ENCODE data around the gene MCM8.
"Not testable (repeated sequence)": the region's sequence is repeated elsewhere in the genome, so short reads cannot be mapped to it uniquely, and the experiment has no call there.

The MCM8 gene

DNA sequence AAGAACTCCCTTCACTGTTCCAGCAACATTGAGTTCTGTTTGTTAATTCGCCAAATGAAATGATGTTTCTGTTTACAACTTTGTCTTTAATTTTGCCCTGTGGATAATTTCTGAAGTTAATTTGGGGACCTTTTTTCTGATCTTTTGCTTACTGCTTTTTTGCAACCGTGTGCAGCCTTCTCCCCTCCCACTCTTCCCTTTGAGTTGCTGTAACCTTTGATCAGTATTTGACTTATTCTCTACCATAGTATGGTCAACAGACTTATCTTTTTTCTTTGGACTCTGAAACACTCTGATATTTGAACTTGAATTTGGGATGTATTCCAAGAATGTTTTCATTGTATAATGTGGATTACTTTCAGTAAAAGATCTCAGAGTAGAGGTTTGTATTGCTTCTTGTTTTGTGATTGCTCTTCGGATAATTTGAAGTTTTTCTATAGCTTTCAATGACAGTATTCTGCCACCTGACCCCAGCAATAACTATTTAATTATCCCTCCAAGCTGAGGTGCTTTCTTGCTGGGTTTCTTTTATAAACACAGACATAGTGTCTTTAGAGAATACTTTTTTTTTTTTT, 57.2 kb downstream of the MCM8 start:
- no peak for DNase-seq

DNA sequence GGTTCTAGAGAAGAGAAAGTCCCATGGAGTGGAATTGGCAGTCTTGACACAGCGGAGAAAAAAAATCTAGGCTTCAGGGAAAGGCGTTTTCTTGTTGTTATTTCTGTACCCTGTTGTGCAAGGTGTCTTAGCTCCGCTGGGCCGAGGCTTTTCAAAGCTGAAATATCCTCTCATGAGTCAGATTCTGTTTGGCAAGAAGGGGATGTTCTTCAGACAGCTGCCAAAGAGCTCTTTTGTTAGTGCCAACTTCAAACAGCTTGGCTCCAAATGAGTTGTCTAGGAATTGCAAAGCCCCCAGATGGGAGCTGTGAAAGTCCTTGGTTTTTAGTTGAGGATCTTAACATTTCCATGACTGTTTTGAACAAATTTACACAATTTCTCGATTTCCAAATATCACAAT, 57.8 kb downstream of the MCM8 start:
- DNase-seq, result no peak

DNA sequence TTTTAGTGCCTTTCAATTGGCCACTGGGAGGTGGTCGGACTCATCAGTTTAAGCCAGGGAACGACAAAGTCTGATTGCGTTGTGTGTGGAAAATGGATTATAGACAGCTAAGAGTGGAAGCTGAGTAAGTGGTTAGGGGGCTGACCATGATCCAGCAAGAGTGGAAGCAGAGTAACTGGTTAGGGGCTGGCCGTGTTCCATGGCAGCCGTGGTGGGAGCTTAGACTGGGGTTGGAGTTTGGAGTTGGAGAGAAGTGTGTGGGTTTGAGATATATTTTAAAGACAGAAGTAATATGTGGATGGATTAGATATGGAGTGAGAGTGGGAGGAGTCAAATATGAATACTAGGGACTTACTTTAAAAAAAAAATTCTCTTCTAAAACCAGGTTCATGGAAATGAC, 61.7 kb downstream of the MCM8 start:
- DNase-seq, result no peak

DNA sequence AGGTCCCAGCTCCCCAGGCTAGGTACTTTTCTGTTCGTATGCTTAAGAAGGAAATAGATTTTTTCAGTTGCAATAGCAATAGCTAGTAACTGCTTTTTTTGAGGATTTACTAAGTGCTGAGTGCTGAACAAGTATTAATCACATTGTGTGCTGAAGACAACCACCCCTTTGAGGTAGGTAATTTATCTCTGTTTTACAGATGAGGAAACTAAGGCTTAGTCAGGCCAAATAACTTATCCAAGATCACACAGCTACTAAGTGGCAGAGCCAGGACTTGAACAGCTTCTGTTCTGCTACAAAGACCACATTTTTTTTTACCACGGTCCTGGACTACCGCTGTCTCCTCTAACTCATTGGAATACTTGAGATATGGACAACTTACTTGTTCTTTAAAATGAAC, 63.6 kb downstream of the MCM8 start:
- DNase-seq, result no peak

DNA sequence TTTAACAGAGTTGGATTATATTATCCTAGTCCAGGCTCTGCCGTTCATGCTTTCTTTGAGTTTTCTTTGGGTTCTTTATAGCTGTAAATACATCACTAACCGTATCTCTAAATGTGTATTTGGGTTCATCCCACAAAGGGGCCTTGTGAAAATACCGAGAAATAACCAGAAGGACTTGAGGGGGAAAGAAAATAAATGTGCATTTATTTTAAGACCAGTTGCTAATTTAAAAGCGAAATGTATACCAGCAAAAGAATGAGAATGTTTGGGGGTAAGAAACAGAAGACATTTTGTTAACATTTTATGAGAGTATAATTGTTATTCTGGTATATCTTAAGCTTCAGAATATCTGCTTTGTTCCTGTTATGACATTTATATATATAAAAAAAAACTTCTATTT, 64.5 kb downstream of the MCM8 start:
- no peak for DNase-seq

DNA sequence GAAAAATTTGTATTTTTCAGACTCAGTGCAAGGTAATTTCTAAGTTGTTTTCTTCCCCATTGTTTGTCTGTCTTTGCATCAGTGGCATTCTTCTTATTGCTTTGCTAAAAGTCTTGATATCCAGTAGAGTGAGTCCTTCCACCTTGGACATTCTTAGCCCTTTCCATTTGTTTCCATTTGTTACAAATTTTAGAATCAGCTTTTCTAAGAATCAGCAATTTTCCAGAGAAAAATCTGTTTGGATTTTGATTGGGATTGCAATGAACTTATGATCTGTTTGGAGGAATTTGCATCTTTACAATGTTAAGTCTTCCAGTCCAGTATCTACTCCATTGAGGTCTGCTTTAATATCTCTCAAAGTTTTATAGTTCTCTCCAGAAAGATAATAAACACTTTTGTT, 67.0 kb downstream of the MCM8 start:
- DNase-seq, result no peak

DNA sequence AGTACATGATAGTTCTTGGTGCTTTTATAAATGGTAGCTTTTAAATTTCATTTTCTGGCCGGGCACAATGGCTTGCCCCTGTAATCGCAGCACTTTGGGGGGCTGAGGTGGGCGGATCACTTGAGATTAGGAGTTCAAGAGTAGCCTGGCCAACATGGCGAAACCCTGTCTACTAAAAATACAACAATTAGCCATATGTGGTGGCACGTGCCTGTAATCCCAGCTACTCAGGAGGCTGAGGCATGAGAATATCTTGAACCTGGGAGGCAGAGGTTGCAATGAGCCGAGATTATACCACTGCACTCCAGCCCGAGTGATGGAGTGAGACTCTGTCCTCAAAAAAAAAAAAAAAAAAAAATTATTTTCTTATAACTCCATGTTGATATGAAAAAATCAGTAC, 67.4 kb downstream of the MCM8 start:
- no peak for DNase-seq

DNA sequence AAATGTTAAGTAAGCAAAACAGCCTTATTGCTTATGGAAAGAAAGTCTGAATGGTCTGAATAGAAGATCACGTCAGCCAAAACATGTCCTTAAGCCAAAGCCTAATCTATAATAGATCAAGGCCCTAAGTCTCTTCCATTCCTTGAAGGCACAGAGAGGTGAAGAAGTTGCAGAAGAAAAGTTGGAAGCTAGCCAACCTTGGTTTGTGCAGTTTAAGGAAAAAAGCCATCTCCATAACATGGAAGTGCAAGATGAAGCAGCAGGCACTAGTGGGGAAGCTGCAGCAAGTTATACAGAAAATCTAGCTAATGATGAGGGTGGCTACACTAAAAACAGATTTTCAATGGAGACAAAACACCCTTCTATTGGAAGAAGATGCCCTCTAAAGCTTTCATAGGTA, 74.3 kb downstream of the MCM8 start:
- DNase-seq, result no peak

DNA sequence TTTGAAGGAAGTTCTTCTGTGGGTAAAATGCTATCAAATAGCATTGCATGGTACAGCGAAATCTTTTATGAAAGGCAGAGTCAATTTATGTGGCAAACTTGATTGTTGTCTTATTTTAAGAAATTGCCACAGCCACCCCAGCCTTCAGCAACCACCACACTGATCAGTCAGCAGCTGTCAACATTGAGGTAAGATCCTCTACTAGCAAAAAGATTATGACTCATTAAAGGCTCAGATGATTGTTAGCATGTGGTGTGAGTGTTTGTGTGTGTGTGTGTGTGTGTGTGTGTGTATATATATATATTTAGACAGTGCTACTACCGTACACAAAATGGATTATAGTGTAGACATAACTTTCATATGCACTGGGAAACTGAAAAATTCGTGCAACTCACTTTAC, 75.6 kb downstream of the MCM8 start:
- DNase-seq, result no peak

DNA sequence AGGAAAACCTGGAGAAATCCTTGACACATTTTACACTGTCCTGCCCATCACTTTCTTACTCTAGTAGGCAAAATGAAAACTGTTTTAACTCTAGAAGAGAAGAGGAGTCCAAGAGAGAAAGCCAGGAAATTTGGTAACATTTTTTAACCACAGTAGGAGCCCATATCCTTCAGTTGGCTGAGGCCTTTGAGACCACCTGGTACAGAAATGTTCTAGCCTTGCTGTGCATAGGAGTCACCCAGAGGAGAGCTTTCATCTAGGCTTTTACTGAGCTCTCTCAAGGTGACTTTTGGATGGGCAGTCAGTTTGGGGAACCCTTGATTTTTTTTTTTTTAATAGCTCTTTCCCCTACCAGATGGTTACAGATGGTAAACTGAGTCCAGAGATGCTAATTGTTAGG, 78.4 kb downstream of the MCM8 start:
- no peak for DNase-seq

DNA sequence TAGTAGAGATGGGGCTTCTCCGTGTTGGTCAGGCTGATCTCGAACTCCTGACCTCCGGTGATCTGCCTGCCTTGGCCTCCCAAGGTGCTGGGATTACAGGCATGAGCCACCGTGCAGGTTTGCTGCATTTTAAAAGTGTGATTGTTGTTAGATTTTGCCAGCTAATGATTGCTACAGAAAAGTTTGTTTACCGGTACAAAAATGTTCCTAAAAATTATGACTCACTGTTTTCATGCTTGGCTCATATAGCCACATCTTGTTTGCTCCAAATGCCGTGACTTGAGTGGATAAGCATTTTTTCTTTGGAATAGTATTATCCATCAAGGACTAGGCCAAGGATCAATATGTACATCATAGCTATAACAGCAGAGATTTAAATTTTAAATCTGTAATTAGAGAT, 79.1 kb downstream of the MCM8 start:
- DNase-seq, result no peak

DNA sequence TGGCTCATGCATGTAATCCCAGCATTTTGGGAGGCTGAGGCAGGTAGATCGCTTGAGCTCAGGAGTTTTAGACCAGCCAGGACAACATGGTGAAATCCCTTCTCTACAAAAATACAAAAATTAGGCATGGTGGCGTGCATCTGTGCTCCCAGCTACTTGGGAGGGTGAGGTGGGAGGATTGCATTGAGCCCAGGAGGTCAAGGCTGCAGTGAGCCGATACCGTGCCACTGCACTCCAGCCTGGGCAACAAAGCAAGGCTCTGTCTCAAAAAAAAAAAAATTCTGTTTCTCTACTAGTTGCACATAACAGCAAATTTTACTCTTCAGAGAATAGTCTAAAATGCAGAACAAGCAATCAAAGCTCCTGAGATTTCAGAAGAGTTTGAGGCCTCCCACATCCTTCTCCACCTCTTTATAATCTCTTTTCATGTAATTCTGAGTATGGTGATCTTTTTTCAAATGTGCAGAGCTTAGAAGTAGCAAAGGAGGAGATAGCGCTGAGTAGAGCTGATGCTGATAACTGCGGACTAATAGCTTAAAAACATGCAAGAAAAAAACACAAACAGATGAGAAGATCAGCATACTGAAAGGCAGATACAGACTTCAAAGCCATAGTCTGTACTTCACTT, 80.1 kb downstream of the MCM8 start:
- no peak for DNase-seq

DNA sequence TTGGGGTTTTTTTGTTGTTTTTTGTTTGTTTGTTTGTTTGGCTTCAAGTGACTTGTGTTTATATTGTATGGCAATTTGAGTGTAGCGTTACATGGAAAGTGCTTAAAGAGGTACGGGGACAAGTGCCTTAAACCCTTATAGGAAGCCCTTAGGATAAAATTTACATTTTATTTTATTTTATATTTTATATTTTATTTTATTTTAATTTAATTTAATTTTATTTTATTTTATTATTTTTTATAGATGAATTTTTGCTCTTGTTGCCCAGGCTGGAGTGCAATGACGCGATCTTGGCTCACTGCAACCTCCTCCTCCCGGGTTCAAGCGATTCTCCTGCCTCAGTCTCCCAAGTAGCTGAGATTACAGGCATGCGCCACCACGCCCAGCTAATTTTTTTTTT, 82.5 kb downstream of the MCM8 start:
- DNase-seq, result not testable (repeated sequence)

DNA sequence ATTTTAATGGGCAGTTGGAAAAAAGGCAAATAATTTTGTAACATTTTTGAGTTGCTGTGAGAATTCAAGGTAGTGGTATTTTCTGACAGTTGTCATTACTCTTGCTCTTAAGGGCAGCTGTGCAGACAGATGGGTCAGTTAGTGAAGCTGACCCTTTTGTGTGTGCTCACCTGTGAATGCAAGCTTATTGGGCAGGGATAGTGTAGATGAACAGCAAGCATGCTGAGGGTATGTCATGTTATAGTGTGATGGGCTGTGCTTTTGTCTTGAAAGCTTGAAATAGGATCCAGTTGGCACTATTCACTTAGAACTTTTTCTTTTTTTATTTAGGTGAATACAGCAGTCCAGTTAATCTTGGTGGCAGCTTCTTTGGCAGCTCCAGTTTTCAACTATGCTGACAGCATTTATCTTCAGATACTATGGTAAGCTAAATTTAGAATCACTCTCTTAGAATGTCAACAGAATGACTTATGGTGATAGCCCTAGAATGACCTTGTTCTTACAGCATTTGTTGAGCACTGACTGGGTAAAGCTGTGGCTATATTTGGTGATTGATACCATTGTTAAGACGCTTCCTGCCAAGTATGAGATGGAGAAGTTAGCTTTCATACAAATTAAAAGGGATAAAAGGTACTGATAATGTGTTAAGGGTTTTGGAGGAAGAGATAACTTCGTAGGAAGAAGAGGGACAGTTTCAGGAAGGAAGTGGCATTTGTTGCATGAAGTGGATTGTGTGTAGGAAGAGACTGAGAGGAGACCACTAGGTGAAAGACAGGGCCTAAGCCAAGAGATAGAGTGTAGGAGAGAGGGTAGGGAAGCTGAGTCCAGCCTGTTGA, 83.9 kb downstream of the MCM8 start:
- no peak for DNase-seq

DNA sequence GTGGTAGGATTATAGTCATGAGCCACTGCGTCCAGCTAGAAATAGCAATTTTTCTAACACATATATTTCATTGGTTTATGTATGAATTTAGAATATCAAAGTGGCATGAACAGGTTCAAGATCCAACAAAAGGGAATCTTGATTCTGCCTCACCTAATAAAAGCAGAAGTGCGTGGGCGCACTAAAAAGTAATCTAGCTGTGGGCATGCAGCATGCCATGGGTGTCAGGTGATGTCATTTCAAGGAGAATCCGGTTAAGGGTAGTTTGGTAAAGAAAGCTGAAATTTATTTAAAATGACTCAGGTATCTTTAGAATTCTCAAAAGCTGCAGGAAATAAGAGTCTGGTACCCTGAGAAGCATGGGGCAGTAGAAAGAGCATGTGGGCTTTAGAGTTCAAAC, 85.8 kb downstream of the MCM8 start:
- no peak for DNase-seq

DNA sequence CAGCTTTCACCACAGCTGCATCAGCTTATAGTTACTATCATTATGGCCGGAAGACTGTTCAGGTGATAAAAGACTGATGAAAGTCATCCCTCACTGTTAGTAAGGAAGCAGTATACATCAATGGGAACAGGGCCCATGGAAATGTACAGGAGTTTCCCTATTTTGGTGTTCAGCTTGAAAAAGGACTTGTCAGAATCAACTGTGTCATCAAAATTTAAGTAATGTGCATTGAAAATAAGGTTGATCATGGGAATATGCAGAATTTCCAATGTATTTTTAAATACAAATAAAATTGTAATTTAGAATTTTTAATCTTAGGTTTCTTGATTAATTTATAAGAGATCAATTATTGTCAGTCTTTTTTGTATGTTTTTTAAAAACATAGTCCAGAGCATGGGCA, 86.6 kb downstream of the MCM8 start:
- no peak for DNase-seq

DNA sequence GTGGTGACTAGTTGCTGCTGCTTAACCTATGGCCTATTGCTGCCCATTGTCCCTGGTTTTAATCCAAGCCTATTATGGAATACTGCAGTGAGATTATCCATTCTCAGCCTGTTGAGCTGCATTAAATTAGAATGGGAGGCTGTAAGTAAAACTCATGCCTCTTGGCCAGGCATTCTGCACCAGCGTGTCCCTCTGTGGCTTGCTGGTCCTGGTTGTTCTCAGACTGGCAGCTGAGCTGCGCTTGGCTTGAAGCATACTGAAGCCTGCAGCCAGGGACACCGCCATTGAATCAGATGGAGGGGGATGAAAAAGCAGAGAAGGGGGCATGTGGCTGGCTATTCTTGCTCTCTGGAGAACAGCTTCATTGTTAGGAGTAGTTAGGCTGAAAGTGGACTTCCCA, 87.8 kb downstream of the MCM8 start:
- no peak for DNase-seq

DNA sequence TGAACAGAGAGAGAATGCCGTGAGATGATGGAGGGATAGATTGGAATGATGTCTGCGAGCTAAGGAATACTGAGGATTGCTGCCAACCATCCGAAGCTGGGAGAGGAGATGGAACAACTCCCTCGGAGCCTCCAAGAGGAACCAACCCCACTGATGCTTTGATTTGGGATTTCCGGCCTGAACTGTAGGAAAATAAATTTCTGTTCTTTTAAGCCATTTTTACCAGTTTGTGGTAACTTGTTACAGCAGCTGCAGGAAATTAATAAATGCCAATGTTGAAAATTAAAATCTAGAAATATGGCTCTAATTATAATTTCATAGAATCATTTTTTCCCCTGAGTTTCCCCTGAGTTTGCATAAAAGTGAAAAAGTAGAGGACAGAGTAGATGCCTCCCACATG, 89.3 kb downstream of the MCM8 start:
- no peak for DNase-seq

DNA sequence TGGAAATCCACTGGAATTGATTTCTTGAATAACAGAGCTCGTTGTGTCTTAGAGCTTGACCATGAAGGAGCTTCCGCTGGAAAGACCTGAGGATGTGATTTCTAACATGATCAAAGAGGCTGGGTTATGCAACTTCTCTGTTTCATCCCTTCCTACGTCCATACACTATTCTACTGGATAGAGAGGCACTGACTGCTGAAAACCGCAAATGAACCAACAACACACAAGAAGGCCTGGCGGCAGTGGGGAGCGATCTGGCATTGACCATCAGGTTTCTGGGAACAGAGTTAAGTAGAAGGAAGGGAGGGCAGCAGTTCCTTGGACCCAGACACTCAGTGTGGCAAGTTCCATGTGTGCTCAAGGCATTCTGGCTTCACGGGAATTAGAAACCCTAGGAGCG, 90.1 kb downstream of the MCM8 start:
- no peak for DNase-seq

DNA sequence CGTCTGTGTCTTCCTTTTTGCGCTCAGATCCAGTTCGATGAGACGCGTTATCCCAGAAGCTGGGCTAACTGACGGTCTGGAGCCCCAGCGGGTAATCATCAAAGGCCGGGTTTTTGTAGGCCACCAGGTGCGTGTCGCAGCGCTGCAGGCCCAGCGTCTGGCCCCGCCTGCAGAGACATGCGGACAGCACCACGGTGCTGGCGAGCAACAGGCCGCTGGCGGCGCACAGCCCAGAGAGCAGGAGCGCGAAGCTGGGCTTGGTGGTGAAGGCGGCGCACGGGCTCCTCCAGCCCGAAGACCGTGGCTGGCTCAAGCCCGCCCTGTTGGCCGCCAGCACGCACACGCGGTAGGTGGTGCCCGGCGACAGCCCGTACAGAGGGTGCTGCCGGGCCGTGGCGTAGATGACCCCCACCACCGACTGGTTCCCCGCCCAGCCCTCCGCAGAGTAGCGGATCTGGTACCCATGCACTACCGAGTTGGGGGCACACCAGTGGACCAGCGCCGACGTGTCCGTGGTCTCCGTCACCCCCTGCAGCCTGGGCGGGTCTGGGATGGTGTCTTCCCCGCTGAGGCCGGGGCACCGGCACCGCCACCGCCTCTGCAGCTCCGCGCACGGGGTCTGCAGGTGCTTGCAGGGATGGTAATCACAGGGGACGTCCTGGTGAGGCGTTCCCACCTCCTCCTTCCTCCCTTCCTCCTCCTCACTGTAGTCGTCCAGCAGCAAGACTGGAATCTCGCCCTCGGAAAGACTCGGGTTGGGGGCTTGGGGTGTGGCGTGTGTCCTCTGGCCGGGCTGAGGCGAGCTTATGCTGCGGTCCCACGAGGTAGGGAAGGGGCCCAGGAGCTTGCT, 90.7 kb downstream of the MCM8 start:
- DNase-seq, result no peak

DNA sequence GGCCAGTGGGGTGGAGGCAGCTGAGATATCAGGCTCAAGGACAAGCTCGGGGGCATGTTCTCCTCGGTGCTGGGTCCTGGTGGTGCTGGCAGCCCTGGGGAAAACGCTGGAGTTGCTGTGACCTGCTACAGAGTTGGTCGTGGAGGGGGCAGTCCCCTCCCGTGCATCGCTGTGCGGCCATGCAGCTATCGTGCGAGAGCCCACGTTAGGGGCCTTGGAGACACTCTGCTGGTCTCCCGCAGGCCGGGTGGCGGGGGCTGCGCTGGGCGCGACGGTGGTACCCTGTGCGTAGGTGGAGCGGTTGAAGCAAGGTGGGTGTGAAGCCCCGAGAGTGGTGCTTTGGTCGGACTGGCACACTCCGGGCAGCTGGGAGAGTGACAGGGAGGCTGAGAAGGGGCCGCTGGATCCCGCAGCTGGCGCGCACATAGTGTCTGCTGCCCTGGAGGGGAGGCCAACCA, 91.4 kb downstream of the MCM8 start:
- no peak for DNase-seq

DNA sequence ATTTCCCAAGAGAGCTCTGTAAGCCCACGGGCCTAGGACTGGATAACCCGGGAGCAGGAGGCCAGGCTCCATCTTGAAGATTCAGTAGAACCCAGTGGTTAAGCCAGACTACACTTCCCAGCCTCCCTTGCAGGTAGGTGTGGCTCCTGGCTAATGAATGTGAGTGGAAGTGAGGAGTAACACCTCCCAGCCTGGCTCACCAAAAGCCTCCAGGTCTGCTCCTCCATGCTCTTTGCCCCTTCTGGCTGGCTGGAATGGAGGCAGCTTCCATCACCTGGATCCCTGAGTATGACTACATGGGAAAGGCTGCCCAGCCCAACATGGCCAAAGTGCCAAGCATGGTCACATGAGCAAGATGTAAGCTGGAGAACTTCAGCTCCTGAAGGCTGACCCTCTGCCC, 93.7 kb downstream of the MCM8 start:
- no peak for DNase-seq

DNA sequence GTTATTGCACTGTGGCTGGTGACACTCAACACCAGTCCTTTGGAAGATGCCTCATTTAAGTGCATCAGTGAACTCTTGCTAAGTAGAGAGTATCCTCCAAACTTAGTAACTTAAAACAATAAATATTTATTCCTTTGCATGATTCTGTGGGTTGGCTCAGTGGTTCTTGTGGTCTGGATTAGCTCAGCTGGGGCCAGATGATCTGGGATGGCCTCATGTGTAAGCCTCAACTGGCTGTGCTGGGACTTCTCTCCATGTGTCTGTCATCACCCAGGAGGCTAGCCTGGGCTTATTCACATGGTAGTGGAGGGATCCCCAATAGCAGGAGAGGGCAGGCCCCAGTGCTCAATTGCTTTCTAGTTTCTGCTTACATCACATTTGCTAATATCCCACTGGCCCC, 95.1 kb downstream of the MCM8 start:
- no peak for DNase-seq

DNA sequence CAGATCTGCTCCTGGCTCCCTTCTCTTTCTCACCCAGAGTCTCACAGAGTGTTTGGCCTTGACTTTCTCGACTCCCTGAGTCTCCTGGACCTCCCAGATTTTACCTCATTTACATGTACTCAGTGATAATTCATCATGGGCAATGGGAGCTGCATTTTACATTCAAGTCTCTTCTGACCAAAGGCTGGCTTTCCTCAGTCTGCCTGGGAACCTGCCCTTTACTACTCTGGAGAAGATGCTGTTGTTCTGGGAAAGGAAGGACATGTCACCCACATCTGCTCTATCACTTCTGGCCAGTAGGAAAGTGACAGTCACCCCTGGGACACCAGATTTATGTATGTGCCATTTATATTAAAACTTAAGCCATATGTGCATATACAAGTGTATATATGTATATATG, 96.0 kb downstream of the MCM8 start:
- DNase-seq, result no peak

All from NCI-H1048 (cell line).